Peyer's patch (tissue), 4 donors: ENCODE measurements around the gene TUT1. TPM values are rescaled to one million over a fixed set of nuclear protein-coding genes. Genes with fewer than 3 reads are reported as not detected.
A peak's percentile ranks its signal among the peaks of the same experiment; 100 is the strongest.

Source experiments
- DNase-seq, 3 donors: peaks; one replicate each; pipeline ENCODE4 v3.0.0-alpha.2; 2017 to 2019
- H3K27ac ChIP-seq, 4 donors: fragments of 200-600 bp; sonication (generic); one replicate each; pipeline ENCODE4 v1.5.1; 2016 to 2019
- H3K27me3 ChIP-seq, 2 donors: fragments of 200-600 bp; sonication (generic); one replicate each; pipeline ENCODE4 v1.5.1; 2019
- H3K36me3 ChIP-seq, 3 donors: fragments of 200-600 bp; sonication (generic); one replicate each; pipeline ENCODE4 v1.5.1; 2016 to 2019
- H3K4me1 ChIP-seq, 4 donors: fragments of 200-600 bp; sonication (generic); one replicate each; pipeline ENCODE4 v1.5.1; 2016 to 2019
- H3K4me3 ChIP-seq, 4 donors: fragments of 200-600 bp; sonication (generic); 1 replicate in 3 of 4; 2 replicates in 1 of 4; pipeline ENCODE4 v1.5.1; 2016 to 2019; ENCODE audit warnings: mild to moderate bottlenecking in 1 of 4
- H3K9me3 ChIP-seq, 4 donors: fragments of 200-600 bp; sonication (generic); one replicate each; pipeline ENCODE4 v1.5.1; 2016 to 2019; ENCODE audit warnings: mild to moderate bottlenecking in 1 of 4
- CTCF ChIP-seq, 6 experiments: fragments of 450-650 bp in 4 of 6; fragments of 200-600 bp in 2 of 6; sonication (generic) in 1 of 6; IDR thresholded peaks; one replicate each; pipeline ENCODE4 v1.5.1; 2017 to 2019; ENCODE audit warnings: antibody characterized with exemption in 6 of 6, mild to moderate bottlenecking in 3 of 6, moderate library complexity in 1 of 6
- POLR2A ChIP-seq, 2 donors: fragments of 450-650 bp; IDR thresholded peaks; one replicate each; pipeline ENCODE4 v1.5.1; 2017; ENCODE audit warnings: antibody characterized with exemption in 2 of 2, mild to moderate bottlenecking in 2 of 2, moderate library complexity in 2 of 2
- total RNA-seq, 4 donors: library from RNA; depleted of rRNA; stranded (reverse); fragments of >200 nt; gene quantifications; one replicate each; pipeline ENCODE4 v1.1.0, GENCODE V29; 2016

TUT1 gene
- total RNA-seq, 4 donors from 2014 or later: 5.0 to 29.4 (median 17.5) TPM

GRCh38 chr11:62600367-62601121 lies 9.2 kb upstream of the TUT1 start:
- H3K4me1 ChIP-seq: peaks cover 6 to 36% (median 13%) of the 10 kb centered on the region in 4 donors
- no peaks in the 10 kb centered on the region for H3K9me3 ChIP-seq
- peaks cover 0 to 38% (median 0%) of the 10 kb centered on the region in 3 donors for H3K36me3 ChIP-seq
- H3K27ac ChIP-seq: peak overlapping the region; percentile 94 to 99 (median 98)
- H3K4me3 ChIP-seq: peak overlapping the region; percentile 76 to 100 (median 96)
- no peak for TF ChIP-seq CTCF (IDR thresholded peaks at IDR 0.05)
- no peak for TF ChIP-seq POLR2A (IDR thresholded peaks at IDR 0.05)
- no peak for DNase-seq
- no peaks in the 10 kb centered on the region for H3K27me3 ChIP-seq

GRCh38 chr11:62599901-62600300 lies 8.6 kb upstream of the TUT1 start:
- TF ChIP-seq POLR2A (IDR thresholded peaks at IDR 0.05): no peak
- TF ChIP-seq CTCF (IDR thresholded peaks at IDR 0.05): no peak
- Histone ChIP-seq H3K9me3 (no peaks in the 10 kb centered on the region), H3K4me1 (peaks cover 6 to 36% (median 13%) of the 10 kb centered on the region in 4 donors), H3K4me3 (peak overlapping the region in 3 of 4 donors; percentile 76 to 97 (median 96)), H3K27ac (peak overlapping the region; percentile 63 to 99 (median 96)), H3K27me3 (no peaks in the 10 kb centered on the region), H3K36me3 (peaks cover 0 to 40% (median 0%) of the 10 kb centered on the region in 3 donors)
- no peak for DNase-seq

GRCh38 chr11:62599069-62599696 lies 7.9 kb upstream of the TUT1 start:
- H3K36me3 ChIP-seq: peaks cover 0 to 48% (median 0%) of the 10 kb centered on the region in 3 donors
- no peaks in the 10 kb centered on the region for H3K27me3 ChIP-seq
- peak overlapping the region in 2 of 4 donors; percentile 76 to 96 for H3K4me3 ChIP-seq
- TF ChIP-seq CTCF (IDR thresholded peaks at IDR 0.05) (no peak), POLR2A (IDR thresholded peaks at IDR 0.05) (no peak)
- DNase-seq: peak; percentile 86 to 97 (median 91)
- peak overlapping the region; percentile 63 to 99 (median 96) for H3K27ac ChIP-seq
- no peaks in the 10 kb centered on the region for H3K9me3 ChIP-seq
- H3K4me1 ChIP-seq: peaks cover 6 to 36% (median 13%) of the 10 kb centered on the region in 4 donors

DNA sequence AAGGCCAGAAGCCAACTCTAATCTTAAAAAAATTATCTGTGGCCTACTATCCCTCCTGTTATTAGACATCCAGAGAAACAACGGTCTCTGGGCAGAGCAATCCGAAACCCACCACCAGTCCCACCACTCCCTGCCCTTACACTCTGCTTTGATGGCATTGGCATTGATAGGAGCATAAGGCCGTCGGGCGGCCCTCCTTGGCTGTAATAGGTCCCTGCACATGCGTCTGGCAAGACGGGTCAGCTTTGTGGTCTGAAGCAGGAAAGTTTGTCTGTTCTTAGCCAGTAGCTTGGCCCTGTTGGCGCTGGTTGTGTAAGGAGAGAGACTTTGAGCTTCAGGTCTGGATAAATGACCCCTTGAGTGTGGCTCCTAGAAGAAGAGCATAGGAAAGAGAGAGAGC lies 3.8 kb upstream of the TUT1 start:
- Histone ChIP-seq H3K36me3 (peaks cover 0 to 54% (median 0%) of the 10 kb centered on the region in 3 donors), H3K4me1 (peaks cover 4 to 42% (median 16%) of the 10 kb centered on the region in 4 donors), H3K27me3 (no peaks in the 10 kb centered on the region), H3K9me3 (no peaks in the 10 kb centered on the region), H3K4me3 (no peak overlapping the region), H3K27ac (no peak overlapping the region)
- DNase-seq: no peak
- TF ChIP-seq POLR2A (IDR thresholded peaks at IDR 0.05): no peak
- no peak for TF ChIP-seq CTCF (IDR thresholded peaks at IDR 0.05)

DNA sequence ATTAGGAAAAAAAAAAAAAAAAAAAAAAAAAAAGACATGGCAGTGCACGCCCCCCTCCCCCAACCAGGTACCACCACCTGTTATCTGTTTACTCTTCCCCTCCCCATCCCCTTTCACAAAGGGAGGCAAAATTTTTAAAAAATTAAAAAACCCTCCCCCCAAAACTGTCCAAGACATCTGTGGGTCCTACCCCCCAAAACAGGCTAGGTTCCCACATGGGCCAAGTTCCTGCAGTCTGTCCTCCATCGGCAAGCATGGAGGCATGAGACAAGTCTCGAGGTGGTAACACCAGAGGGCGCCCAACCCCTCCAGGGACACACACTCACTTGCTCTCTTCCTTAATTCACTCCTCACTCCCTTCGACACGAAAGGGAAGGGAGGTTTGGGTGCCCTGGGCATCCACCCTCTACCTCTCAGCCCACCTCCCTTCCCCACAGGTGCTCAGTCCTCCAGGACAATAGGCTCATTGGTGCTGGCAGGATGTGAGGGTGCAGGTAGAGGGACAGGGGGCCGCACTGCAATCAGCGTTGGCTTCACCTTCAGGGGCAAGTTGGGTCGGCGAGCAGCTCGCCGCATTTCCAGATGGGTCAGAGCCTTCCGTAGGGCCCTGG lies 2.2 kb upstream of the TUT1 start:
- peak; percentile 85 to 93 (median 86) for DNase-seq
- Histone ChIP-seq H3K9me3 (no peaks in the 10 kb centered on the region), H3K27ac (peak overlapping the region in 2 of 4 donors; percentile 6 to 9), H3K36me3 (peaks cover 0 to 54% (median 0%) of the 10 kb centered on the region in 3 donors), H3K4me1 (peaks cover 0 to 29% (median 10%) of the 10 kb centered on the region in 4 donors), H3K27me3 (no peaks in the 10 kb centered on the region), H3K4me3 (no peak overlapping the region)
- TF ChIP-seq CTCF (IDR thresholded peaks at IDR 0.05) (peak in 5 of 6 experiments; percentile 47 to 69 (median 63)), POLR2A (IDR thresholded peaks at IDR 0.05) (no peak)
